Uterus (tissue), 2 donors: ENCODE measurements around the gene SMG7.

Source experiments
- CTCF ChIP-seq, 4 experiments: fragments of 200-600 bp in 2 of 4; fragments of 450-650 bp in 2 of 4; sonication (generic) in 2 of 4; IDR thresholded peaks; one replicate each; pipeline ENCODE4 v1.5.1; 2016 to 2019; ENCODE audit warnings: antibody characterized with exemption in 4 of 4, mild to moderate bottlenecking in 2 of 4, moderate library complexity in 1 of 4
- POLR2A ChIP-seq, 2 donors: fragments of 450-650 bp; IDR thresholded peaks; one replicate each; pipeline ENCODE4 v1.6.1; 2016; ENCODE audit warnings: antibody characterized with exemption in 2 of 2, mild to moderate bottlenecking in 1 of 2, moderate library complexity in 1 of 2

- TF ChIP-seq CTCF (IDR thresholded peaks at IDR 0.05), result no peak
- TF ChIP-seq POLR2A (IDR thresholded peaks at IDR 0.05), result no peak
These were observed 10.9 kb downstream of the SMG7 start for GRCh38 chr1:183483224-183483623.
